SW 1271 (cell line): ENCODE data around the gene EFNA4.

Experiments used
- DNase-seq, 2 experiments: peaks; one replicate each; lab custom pipeline; 2025; lab: John Stamatoyannopoulos, UW

Gene EFNA4

DNA sequence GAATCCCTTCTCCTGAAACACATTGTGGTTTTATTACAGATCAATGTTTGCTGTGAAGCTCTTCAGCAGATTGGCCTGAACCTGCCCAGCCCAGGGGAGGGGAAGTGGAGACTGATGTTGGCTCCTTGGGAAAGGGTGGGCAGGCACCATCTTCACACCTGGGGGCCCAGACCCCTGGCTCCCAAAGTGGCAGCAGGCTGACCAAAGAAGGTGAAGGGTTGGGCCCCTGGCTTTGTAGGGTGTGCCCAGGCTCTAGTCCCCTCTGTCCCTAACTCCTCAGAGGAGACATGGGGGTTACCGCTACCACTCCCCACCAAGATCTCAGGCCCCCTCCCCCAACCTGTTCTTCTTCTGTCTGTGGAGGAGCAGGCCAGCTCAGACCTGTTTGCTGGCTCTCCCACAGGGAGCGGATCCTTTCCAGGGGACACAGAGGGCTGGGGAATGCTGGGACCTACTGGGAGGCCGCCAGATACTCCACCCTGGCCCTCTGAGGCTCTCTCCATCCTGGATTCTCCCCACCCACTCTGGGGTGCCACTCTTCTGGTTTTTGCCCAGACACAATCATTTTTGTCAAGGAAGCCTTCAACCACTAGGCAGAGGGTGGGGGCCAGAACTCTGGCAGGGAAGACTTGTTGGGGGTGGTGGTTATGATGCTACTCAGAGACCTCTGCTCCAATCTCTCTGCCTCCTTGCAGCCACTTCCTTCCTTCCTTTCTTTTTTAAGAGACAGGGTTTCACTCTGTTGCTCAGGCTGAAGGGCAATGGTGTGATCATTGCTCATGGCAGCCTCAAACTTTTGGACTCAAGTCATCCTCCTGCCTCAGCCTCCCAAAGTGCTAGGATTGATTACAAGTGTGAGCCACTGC, 10.1 kb downstream of the EFNA4 start:
- no peak for DNase-seq

DNA sequence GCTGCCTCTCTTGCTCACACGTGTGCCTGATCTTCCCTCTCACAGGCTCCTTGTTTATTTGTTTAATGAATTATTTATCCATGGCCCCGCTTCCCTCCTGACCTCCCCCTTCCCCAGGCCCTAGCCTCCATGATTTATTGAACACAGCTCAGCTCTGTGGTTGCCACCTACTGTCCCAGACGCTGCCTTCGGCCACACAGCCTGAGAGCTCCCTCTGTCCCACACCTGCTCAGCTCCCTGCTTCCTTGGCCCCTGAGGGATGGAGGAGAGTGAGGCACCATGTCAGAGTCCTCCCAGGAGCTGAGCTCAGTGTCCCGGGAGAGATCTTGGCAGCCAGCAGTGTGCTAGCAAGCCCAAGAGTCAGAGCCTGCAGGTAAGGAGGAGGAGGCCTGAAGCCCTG, 12.0 kb downstream of the EFNA4 start:
- no peak for DNase-seq

DNA sequence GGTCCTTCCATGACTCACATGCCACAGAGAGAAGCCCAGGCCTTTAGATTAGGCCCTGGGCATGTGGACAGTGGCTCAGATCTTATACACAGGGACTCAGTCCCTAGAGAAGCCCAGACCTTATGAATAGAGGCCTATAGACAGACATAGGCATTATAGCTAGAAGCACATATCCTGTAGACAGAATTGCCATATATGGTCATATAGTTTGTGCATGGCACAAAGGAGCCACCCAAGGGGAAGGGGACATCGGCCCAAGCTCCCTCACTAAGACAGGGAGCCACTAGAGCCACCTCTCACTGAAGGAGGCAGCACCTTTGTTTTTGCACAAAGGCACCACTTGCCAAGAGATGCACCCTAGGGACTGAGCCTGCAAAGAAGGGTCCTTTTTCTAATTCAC, 12.8 kb downstream of the EFNA4 start:
- DNase-seq = no peak

DNA sequence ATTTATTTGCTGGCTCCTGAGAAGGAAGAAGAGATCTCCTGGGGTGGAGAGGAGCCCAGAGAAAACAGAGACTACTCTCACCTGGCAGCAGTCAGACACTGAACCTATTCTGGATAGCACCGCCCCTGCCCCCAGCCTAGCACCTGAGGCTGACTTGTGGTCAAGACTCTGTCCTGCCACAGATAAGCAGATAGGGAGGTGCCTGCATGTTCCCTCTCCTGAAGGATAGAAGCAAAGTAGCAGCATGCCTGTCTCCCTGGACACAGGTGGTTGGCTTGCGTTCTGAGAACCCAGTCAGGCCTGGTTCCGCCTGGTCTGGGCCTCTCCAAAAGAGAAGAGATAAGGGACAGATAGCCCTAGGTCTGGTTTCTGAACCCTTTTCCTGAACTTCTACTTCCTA, 13.8 kb downstream of the EFNA4 start:
- no peak for DNase-seq

DNA sequence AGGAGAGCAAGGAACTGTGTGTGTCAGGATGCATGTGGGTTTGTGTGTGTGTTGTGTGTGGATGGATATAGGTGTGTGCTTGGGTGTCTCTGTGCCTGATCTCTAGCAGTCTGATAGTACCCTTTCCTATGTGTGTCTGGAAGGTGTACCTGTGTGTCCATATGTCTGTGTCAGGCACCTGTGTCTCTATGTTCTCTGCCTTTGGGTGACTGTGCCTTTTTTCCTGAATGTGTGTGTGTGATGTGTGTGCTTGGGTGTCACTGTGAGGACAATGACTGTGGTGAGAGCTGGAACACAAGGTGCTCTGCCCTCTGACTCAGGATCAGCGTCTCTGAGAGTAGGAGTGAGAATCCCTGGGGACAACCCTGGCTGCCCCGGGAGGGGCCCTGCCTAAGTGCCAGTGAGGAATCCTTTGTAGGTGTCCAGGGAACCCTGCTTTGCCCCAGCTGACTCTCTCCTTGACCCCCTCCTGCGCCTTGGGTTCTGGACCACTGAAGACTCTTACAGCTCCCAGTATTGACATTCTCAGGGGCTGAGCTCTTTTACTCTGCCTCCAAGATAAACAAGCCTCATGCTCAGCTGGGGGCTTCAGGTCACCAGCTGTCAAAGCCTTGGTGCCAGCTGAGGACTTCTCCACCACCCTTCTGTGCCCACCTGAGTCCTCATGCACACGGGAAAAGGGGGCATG, 14.4 kb downstream of the EFNA4 start:
- no peak for DNase-seq

DNA sequence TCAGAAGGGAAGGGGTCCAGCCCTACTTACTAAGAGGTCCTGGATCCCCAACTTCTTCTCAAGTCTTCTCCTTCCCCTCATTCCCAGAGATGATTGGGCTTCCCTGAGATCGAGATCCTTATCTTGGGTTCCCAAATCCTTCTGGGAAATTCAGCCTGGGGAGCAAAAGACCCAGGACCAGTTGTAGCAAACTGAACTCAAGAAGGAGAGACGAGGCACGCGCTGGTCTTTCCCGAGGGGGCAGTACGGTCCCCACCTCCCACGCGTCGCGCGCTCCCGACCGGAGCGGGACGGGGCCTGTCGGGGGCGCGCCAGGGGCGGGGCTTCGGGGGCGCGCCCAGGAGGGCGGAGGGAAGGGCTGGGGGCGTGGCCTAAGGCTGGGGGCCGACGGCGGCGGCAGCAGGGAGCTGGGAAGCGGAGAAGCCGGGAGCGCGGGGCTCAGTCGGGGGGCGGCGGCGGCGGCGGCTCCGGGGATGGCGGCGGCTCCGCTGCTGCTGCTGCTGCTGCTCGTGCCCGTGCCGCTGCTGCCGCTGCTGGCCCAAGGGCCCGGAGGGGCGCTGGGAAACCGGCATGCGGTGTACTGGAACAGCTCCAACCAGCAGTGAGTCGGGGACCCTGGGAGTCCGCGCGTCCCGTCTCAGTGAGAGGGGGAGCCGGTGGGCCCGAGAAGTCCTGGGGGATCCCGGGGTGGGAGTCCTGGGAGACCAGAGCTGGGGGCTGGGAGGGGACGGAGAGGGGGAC, 15.1 kb downstream of the EFNA4 start, which contains the start of gene EFNA3:
Gene EFNA3 (plus strand): TSS at position 369 of the 741 bp plus-strand sequence. CDS start 105 bp downstream, at position 474.
- peak in 1 of 2 experiments; percentile 17 for DNase-seq

DNA sequence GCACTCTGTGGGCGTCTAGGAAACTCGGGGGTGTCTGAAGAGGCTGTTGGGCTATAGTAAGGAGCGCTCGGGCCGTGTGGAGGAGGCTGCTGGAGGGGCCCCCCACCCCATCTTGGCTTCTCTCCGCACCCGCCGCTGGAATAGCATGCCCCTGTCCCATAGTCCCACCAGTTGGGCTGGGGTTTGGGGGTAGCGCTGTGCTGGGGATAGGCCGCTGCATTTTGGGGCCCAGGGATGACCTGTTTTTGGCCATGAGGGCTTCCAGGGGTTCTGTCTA, 15.6 kb downstream of the EFNA4 start:
- DNase-seq = no peak

DNA sequence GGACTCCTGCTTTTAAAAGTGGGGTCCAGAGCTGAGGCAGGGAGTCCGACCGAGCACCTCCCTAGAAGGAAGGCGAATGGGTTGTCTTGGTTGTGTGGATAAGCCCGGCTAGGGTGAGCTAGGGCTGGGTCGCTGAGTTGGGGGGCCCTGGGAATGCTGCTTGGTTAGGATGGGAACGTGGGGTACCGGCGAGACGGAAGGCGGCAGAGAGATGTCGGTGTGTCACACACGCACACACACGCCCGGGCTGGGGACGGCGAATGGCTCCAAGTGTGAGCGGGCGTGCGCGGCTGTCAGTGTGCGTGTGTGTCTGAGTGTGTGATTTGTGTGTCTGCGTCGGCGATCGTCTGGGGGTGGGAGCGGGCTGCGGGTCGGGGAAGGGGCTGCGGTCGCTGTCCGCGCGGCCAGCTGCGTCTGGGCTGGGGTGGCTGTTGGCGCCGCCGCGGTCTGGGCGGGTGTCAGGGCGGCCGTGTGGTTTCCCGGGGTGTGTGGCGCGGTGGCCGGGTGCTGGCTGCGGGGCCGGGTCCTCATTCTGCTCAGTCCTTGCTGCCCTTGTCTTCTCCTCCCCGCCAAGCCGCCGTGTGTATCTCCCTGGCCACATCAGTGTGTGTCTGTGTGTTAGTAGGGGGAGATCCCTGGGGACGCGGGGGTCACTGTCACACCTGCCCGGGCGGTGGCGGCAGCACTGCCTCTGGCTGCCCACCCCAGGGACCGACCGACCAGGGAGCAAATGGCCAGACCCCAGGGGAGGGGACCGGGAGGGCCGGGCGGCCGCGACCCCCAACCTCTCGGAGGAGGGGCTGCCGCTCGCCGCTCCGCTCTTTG, 16.2 kb downstream of the EFNA4 start:
- DNase-seq = no peak

DNA sequence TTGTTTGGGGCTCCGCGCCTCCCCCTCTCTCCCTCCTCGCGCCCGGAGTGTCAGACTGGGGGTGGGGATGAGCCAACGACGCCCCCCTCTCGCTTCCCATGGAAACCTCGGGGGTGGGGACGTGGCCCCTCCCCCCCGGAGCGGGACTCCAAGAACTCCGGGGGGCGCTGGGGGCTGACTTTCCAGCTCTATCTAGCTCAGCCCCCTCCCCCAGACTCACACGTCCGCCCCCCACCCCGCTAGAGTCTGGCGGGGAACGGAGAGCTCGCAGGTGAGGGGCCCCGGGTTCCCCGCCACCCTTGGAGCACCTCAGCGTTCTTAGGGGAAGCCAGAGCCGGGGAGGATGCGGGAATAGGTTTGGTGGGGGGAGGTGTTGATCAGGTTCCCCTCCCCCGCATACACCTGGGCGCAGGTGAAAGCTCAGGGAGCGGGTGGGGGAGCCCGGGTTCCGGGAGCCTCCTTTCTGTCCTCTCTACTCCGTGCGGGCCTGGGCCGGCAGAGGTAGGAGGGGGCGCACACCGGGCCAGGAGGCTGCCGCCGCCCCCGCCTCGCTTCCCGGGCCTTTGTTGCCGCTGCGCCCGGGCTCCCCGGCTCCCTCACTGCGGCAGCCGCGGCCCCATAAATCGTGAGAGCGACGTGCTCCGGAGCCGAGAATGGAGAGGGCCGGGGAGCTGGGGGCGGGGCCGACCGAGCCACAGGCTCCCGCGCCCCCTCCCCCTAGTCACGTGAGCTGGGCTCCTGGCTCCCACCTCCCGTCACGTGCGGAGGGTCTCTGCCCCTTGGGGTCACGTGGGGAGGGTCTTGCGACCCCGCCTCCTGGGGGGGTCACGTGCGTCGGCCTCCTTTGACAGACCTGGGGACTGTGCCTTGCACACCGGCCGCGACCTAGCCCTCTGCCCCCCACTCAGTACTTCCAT, 17.0 kb downstream of the EFNA4 start:
- DNase-seq = no peak

DNA sequence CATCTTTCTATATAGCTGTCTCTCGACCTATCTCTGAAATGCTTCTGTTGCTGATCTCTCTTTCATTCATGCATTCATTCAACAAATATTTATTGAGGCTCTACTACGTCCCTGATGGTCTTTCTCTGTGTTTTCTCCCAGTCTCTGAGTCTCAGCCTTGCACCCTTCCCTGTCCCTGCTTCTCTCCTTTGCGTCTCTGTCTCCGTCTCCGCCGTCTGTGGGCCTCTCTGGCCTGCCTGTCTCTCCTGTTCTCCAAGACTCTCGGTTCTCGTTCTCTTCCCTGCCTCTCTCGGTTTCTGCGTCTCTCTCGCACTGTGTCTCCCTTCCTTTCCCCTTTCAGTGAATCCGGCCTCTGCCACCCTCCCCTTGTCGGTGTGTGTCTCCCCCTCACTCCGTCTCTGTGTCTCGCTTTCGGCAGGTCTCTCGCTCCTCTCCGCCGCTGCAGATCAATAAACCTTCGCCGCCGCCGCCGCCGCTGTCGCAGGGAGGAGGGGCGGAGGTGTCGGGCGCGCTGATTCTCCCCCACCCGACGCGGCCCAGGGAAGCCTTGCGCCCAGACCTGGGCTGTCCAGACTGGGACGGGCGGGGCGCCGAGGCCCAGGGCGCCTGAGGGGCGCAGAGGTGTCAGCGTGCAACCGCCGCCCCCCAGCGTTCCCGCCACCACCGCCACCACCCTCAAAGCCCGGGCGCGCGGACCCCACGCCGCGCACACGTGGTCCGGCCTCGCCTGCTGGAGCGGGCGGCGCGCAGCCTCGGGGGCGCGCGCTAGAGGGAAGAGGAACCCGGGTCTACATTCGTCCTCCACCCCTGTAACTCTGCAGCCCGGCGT, 18.1 kb downstream of the EFNA4 start:
- no peak for DNase-seq

DNA sequence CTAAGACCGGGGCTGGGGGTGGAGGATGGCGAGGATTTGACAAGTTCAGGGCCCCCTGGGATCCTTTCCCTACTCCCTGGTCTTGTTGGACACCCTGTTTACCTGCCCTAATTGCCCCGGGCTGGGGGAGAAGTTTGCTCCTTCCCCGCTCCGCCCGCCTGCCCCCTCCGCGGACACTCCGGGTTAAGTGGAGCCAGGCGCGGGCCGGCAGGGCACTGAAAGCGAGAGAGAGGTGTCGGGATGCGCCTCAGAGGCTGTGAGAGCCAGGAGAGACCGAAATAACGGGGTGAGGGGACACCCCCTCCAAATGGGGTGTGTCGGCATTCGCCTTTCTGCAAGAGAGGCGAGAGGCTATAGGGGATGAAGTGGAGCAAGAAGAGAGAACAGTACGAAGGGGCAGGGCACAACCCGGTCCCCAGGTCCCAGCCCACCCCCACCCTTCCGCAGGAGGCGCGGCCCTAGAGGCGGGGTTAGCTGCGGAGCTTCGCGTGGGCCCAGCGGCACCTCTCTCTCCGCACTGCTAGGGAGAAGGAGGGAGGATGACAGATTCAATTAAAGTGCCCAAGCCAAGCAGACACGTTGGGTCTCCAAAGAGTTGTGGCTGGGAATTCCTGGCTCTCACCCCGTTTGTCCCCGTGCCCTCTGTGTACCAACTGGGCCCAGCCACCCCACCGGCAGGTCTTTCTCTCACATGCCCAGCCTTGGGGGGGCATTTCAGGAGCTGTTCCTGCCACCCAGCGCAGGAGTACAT, 18.9 kb downstream of the EFNA4 start:
- no peak for DNase-seq

DNA sequence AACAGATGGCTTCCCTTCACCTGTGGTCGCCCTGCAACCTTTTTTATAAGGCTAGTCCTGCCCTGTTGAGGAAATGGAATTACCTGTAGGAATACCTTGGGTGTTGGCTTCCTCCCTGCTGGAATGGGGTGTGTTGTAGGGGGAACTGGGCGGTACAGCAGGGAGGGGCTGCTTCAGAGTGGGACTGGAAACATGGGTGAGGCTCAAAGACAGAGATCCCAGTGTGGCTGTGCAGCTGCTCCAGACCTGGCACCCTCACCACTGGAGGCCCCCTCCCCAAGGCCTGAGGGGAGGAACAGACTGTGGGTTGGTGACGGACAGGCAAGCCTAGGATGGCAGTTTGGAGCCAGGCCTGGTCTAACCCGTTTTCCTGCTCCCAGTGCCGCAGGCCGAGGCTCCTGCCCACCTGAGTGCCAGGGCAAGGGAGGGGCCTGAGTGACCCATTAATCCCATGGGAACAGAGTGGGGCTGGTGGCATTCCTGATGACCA, 19.6 kb downstream of the EFNA4 start:
- no peak for DNase-seq

DNA sequence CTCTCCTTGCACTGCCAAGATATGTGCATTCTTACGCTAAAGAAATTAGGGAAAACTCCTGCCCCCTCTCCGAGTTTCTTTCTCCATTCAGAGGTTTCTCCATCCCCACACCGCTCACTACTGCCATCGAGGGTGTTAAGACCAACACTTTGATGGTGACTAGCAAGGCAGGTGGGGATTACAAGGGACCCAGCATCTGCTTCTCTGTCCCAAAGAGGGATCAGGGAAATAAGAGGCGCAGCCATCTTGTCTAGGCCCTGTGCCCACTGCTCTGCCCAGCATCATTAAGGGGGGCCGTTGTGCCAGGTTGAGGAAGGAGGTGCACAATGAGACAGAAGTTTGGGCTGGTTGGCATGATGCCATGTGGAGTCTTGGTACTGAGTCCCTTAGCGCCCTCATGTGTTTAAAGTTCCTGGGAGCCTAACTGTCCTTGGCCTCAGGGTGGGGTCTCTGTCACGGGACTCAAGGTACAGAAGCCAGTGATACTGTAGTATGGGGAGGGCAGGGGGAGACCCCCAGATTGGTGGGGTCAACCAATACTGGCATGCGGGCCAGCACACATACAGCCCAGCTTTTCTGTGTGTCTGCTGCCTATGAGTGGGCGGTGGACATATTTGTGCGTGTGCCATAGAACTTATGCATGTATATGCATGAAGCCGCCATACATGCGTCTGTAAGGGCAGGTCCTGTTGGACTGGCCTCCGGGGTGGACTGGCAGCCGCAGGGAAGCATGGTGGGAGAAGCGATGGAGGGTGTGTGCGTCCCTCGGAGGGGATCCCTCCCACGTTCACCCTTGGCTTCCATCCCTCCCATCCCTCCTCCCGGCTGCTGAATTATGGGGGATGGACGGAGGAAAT, 20.6 kb downstream of the EFNA4 start:
- DNase-seq = peak; percentile 19 to 25

DNA sequence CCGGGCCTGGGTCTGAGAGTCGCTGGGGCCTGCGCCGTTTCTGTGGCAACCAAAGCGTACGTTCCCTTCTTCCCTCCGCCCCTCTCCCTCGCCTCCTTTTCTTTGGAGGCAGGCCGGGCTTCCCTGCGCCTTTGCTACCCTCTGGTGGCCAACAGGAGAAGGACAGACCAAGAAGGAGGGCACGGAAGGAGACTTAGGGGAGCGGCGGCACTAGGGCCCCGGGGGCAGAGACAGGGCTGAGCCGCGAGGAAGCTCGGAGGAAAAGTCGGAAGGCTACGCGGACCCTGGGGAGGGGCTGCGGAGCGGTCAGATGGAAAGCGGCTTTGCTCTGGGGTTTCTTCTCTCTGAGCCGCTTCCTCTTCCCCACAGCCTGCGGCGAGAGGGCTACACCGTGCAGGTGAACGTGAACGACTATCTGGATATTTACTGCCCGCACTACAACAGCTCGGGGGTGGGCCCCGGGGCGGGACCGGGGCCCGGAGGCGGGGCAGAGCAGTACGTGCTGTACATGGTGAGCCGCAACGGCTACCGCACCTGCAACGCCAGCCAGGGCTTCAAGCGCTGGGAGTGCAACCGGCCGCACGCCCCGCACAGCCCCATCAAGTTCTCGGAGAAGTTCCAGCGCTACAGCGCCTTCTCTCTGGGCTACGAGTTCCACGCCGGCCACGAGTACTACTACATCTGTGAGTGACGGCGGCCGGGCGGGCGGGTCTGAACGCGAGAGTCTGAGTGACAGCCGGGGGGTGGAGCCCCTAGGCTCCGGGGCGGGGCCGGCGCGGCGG, 21.4 kb downstream of the EFNA4 start:
- peak; percentile 71 to 83 for DNase-seq

DNA sequence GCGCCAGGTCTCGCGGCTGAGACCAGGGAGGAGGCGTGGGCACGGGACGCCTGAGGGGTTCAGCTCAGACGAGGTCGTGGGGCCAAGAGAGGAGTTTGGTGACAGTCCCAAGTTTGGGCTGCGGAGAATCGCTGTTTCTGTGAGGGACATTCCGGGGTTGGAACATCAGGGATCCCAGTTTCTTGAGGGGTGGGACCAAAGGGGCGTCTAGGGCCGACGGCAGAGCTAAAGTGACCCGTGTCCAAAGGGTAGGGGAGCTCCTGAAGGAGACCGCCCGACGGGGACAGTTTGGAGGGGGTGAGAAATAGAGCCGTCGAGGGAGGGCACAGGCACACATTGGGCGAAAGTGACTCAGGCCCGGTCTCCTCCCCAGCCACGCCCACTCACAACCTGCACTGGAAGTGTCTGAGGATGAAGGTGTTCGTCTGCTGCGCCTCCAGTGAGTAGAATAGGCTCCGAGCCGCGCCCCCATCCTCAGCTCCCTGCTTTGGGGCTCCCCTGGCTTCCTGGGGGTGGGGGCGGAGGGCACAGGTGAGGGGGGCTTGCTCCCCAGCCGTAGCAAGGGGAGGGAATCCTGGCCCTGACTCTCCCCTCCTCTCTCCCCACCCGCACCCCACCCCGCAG, 22.1 kb downstream of the EFNA4 start:
- peak in 1 of 2 experiments; percentile 38 for DNase-seq

DNA sequence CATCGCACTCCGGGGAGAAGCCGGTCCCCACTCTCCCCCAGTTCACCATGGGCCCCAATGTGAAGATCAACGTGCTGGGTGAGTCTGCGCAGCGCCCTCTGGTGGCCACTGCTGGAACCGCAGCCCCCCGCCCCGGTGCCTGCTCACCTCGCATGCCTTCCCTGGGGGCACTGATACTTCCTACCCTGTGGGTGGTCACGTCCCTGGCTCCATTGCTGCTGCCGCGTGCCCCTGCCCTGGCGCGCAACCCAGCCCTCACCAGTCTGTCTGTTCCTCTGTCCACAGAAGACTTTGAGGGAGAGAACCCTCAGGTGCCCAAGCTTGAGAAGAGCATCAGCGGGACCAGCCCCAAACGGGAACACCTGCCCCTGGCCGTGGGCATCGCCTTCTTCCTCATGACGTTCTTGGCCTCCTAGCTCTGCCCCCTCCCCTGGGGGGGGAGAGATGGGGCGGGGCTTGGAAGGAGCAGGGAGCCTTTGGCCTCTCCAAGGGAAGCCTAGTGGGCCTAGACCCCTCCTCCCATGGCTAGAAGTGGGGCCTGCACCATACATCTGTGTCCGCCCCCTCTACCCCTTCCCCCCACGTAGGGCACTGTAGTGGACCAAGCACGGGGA, 22.7 kb downstream of the EFNA4 start:
- peak in 1 of 2 experiments; percentile 17 for DNase-seq
